Measurements from ENCODE around the gene USP16.
"Not testable (repeated sequence)": the region's sequence is repeated elsewhere in the genome, so short reads cannot be mapped to it uniquely, and the experiment has no call there.

Gene USP16

DNA sequence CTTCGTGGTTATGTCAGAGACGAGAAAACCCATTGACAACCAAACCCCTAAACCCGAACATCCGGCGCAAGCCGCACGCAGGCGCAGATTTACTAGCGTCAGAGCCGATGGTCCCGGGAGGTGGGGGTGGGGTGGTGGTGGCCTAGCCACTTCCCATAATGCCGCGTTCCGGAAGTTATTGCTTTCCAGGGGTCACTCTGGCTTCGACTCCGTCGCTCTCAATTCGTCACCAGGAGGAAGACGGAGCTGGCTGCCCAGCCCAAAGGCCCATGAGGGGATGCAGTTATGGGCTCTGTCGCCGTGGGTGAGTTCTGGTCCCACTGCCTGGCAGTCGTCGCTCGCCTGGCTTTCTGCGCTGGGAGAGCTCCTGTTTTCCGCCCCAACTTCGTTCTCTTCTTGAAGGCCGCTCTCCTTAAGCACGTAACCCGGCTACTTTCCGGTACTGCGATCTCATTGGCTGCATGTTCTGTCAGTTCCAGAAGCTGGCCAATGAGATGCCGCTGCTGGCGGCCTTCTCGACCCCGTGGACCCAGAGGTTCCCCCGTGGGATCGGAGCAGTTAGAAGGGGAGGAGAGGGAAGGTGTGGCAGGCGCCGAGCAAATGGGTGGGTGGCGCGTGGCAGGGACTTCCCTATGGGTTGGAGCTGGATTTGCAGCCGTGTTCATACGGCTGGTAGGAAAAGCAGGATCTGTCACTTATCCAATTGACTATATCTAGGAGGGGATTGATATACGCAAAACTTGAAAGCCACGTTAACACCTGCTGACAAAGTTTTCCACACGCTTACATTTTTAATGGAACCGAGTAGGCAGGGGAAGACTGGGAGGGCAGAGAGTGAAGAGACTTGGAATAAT, at the start of gene USP16:
Gene USP16, plus strand, starts transcription at position 195 of the 854 bp plus-strand sequence. CDS start 3,246 bp downstream, outside the sequence.
- Histone ChIP-seq H3K9me3 (no peaks in the 10 kb centered on the region), H3K27ac (peak within 1 kb of the TSS; percentile 93 to 97), H3K4me1 (peaks cover 5 to 38% (median 13%) of the 10 kb centered on the region in 4 donors), H3K27me3 (no peaks in the 10 kb centered on the region), H3K36me3 (peaks cover 6 to 15% (median 7%) of the 10 kb centered on the region in 3 donors), H3K4me3 (peak within 1 kb of the TSS; percentile 59 to 66)
- TF ChIP-seq, protein P1, sequence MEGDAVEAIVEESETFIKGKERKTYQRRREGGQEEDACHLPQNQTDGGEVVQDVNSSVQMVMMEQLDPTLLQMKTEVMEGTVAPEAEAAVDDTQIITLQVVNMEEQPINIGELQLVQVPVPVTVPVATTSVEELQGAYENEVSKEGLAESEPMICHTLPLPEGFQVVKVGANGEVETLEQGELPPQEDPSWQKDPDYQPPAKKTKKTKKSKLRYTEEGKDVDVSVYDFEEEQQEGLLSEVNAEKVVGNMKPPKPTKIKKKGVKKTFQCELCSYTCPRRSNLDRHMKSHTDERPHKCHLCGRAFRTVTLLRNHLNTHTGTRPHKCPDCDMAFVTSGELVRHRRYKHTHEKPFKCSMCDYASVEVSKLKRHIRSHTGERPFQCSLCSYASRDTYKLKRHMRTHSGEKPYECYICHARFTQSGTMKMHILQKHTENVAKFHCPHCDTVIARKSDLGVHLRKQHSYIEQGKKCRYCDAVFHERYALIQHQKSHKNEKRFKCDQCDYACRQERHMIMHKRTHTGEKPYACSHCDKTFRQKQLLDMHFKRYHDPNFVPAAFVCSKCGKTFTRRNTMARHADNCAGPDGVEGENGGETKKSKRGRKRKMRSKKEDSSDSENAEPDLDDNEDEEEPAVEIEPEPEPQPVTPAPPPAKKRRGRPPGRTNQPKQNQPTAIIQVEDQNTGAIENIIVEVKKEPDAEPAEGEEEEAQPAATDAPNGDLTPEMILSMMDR (IDR thresholded peaks at IDR 0.05), result peak; percentile 32 to 53
- peak; percentile 96 to 99 for DNase-seq
- intact Hi-C loops (cut with DNase I; ENCODE audit: low total_unique reads), result no loop called here

DNA sequence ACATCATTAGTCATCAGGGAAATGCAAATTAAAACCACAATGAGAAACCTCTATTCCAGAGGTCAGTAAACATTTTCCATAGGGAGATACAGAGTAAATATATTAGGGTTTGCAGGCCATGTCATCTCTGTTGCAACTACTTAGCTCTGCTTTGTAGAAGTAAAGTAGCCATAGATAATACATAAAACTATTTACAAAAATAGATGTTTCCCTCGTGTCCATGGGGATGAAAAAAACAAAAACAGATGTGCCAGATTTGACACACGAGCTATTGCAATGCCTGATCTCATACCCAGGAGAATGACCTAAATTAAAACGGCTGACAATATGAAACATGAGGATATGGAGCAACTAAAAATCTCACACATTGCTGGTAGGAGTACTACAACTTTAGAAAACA, 49.1 kb upstream of the USP16 start:
- H3K27ac ChIP-seq, result no peak overlapping the region
- no peaks in the 10 kb centered on the region for H3K27me3 ChIP-seq
- intact Hi-C loops (cut with DNase I; ENCODE audit: low total_unique reads), result no loop called here
- no peak for DNase-seq
- TF ChIP-seq, protein P1 (IDR thresholded peaks at IDR 0.05), result no peak
- H3K4me1 ChIP-seq, result no peaks in the 10 kb centered on the region
- H3K36me3 ChIP-seq, result peaks cover 55 to 60% (median 58%) of the 10 kb centered on the region in 3 donors
- no peak overlapping the region for H3K4me3 ChIP-seq
- H3K9me3 ChIP-seq, result no peaks in the 10 kb centered on the region

DNA sequence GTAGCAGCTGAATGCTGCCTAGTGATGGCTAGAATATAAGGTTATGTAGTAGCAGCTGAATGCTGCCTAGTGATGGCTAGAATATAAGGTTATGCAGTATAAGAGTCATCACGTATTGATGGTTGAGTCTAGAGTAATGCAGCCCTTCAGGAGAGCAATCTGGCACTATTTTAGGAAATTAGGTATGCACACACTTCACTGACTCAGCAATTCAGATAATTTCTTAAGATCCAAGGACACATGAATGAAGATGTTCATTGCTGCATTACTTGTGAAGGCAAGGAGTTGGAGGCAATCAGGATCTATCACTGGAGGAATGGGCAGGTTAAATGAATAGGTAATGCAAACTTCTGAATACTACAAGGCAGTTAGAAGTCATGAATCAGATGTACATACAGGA, 45.4 kb upstream of the USP16 start:
- Histone ChIP-seq H3K36me3 (peaks cover 61 to 75% (median 69%) of the 10 kb centered on the region in 3 donors), H3K27ac (no peak overlapping the region), H3K4me3 (no peak overlapping the region), H3K9me3 (no peaks in the 10 kb centered on the region), H3K27me3 (no peaks in the 10 kb centered on the region), H3K4me1 (no peaks in the 10 kb centered on the region)
- DNase-seq, result no peak
- TF ChIP-seq, protein P1 (IDR thresholded peaks at IDR 0.05), result no peak
- intact Hi-C loops (cut with DNase I; ENCODE audit: low total_unique reads), result no loop called here

DNA sequence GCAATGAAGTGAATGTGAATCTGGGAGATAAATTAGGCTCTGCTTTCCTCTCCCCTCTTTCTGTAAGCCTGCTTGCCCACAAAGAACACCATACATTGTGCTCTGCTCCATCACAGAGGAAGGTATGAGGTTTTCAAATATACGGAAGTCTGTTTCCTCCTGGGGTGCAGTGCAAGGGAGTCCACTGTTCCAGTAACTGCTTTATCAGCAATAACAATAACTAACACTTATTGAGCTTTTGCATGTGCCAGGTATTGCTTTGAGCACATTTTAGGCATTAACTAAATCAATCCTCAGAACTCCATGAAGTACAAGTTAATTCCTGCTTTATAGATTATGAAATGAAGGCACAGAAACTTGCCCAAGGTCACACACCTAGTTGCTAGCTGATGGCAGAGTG, 41.8 kb upstream of the USP16 start:
- TF ChIP-seq, protein P1 (IDR thresholded peaks at IDR 0.05), result no peak
- no peaks in the 10 kb centered on the region for H3K9me3 ChIP-seq
- H3K27ac ChIP-seq, result no peak overlapping the region
- no peak for DNase-seq
- H3K4me3 ChIP-seq, result no peak overlapping the region
- intact Hi-C loops (cut with DNase I; ENCODE audit: low total_unique reads), result no loop called here
- no peaks in the 10 kb centered on the region for H3K27me3 ChIP-seq
- H3K4me1 ChIP-seq, result peaks cover 0 to 17% (median 2%) of the 10 kb centered on the region in 4 donors
- peaks cover 51 to 71% (median 66%) of the 10 kb centered on the region in 3 donors for H3K36me3 ChIP-seq

DNA sequence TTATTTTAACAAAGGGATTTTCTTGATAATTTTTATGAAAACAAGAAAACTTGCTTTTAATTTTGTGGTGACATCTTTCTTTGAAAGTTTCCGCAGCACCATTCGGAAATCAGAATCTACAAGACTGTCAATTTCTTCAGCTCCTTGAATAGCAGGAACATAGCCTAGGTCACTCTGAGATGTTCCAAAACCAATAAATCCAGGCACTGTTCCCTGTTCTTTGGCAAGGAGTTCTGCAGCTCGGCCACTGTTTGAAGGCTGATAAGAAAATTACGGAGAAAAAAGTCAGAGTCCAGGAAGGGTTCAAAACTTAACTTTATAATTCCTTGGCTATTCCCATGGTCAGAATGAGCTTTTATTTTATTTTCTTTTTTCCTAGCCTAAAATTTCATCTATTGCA, 37.8 kb upstream of the USP16 start:
- H3K4me3 ChIP-seq, result no peak overlapping the region
- H3K27me3 ChIP-seq, result no peaks in the 10 kb centered on the region
- intact Hi-C loops (cut with DNase I; ENCODE audit: low total_unique reads), result no loop called here
- TF ChIP-seq, protein P1 (IDR thresholded peaks at IDR 0.05), result no peak
- no peaks in the 10 kb centered on the region for H3K9me3 ChIP-seq
- H3K36me3 ChIP-seq, result peaks cover 31 to 43% (median 36%) of the 10 kb centered on the region in 3 donors
- H3K4me1 ChIP-seq, result peaks cover 0 to 48% (median 10%) of the 10 kb centered on the region in 4 donors
- H3K27ac ChIP-seq, result peak overlapping the region in 1 of 2 donors; percentile 2
- no peak for DNase-seq

DNA sequence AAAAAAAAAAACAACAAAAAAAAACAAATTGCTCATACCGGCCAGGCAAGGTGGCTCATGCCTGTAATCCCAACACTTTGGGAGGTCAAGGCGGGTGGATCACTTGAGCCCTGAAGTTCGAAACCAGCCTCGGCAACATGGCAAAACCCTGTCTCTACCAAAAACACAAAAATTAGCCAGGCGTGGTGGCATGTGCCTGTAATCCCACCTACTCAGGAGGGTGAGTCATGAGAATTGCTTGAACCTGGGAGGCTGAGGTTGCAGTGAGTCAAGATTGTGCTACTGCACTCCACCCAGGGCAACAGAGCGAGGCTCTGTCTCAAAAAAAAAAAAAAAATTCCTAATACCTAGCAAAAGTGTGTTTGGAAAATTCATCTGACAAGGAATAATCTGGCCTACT, 36.3 kb upstream of the USP16 start:
- DNase-seq; H3K4me3 ChIP-seq; H3K9me3 ChIP-seq; H3K27ac ChIP-seq; H3K27me3 ChIP-seq; intact Hi-C loops (cut with DNase I; ENCODE audit: low total_unique reads): not testable (repeated sequence)
- Histone ChIP-seq H3K4me1 (peaks cover 0 to 53% (median 14%) of the 10 kb centered on the region in 4 donors), H3K36me3 (peaks cover 16 to 28% (median 26%) of the 10 kb centered on the region in 3 donors)

Data from tibial artery (tissue), 4 donors.